DOHH2 (cell line): ENCODE data around the gene SMLR1.

Experiments used
- CTCF ChIP-seq: fragments of 200-600 bp; sonication (generic); IDR thresholded peaks from one replicate; pipeline ENCODE4 v1.5.1; 2014; ENCODE audit warnings: antibody characterized with exemption, mild to moderate bottlenecking, low read depth, low read length; ENCODE audit not compliant: poor library complexity, severe bottlenecking
- EZH2phosphoT487 ChIP-seq: fragments of 200-600 bp; sonication (generic); IDR thresholded peaks from 2 replicates; pipeline ENCODE4 v1.6.1; 2017; ENCODE audit warnings: borderline replicate concordance, mild to moderate bottlenecking, antibody characterized with exemption, low read length, moderate library complexity, mixed read lengths

DNA sequence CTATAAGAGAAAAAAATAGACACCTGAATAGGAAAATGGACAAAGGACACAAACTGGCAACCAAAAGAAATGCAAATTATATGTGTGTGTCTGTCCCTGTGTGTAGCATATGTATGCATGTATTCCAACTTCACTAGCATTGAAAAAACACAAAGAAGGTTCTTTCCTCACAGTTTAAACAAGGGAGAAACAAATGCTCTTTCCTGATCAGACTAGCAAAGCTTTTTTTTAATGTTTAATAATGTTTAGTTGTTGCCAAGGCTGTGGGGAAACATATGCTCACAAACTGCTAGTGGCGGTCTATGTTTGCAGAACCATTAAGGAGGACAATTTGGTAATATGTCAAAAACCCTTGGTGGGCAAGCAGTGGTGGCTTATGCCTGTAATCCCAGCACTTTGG is 22.4 kb downstream of the SMLR1 start:
- TF ChIP-seq CTCF, result no peak
- no peak for TF ChIP-seq EZH2phosphoT487
